Fibroblast of lung (primary cell): Measurements from ENCODE around the gene LRP1.
"Not testable (repeated sequence)": the region's sequence is repeated elsewhere in the genome, so short reads cannot be mapped to it uniquely, and the experiment has no call there.

Experiments
- CTCF ChIP-seq, 2 donors: IDR thresholded peaks in 1 of 2; conservative IDR thresholded peaks in 1 of 2; 1 replicate in 1 of 2; 2 replicates in 1 of 2; pipeline ENCODE4 v1.5.1; 2011 to 2012; ENCODE audit warnings: low read length in 2 of 2, control low read depth in 1 of 2, inconsistent platforms in 1 of 2, low read depth in 1 of 2, mild to moderate bottlenecking in 1 of 2
- EZH2 ChIP-seq: IDR thresholded peaks from 2 replicates; pipeline ENCODE4 v1.5.1; 2012; ENCODE audit warnings: low read length, control low read depth, mild to moderate bottlenecking; ENCODE audit errors: missing control alignments

- not testable (repeated sequence) for TF ChIP-seq CTCF (conservative IDR thresholded peaks at IDR 0.05 in 1 of 2, IDR thresholded peaks at IDR 0.05 in 1 of 2; ENCODE audit: low read depth in 1 of 2, low read length in 2 of 2); EZH2
Measured at GRCh38 chr12:57120718-57121117, 7.6 kb upstream of the LRP1 start.
